Measurements from ENCODE around the gene DNM3.
A peak's percentile ranks its signal among the peaks of the same experiment; 100 is the strongest.

DNM3 gene

DNA sequence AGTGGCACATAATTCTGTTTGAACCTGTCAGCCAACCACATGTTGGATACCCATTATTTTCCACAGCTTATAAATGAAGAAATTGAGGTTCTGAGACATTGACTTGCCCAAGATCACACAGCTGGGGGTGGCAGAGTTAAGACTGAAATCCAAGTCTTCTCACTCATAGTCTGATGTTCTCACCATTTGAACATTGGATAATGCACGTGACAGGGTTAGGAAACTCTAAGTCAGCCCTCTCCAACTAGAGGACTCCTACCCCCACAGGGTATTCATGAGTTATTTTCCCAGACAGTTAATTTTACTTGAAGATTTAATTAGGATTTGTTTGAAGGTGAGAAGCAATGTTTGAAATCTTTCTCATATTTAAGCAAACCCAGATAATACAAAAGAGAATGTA is 541.1 kb downstream of the DNM3 start:
- H3K4me3 ChIP-seq (ENCODE audit: low read depth, low read length), result no peak overlapping the region

DNA sequence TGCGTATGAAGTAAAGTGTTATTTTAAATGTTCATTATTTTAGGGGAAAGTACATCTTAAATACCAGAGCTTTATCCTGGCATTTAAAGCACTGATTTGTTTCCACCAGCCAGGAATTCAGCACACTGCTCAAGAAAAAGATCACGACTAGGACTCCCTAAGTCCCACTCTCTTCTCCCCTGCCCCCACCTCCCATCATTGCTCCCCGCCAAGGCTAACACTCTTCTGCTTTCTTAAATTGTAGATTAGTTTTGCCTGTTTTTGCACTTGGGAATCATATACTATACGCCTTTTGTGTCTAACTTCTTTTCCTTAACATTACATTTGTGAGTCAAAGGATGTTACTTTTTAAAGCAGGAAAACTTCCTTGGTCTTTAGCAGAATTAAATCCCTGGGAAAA is 541.7 kb downstream of the DNM3 start:
- DNase-seq (ENCODE audit: low read depth), result no peak
- no peak overlapping the region for H3K4me3 ChIP-seq (ENCODE audit: low read depth, low read length)
- TF ChIP-seq, protein P1, sequence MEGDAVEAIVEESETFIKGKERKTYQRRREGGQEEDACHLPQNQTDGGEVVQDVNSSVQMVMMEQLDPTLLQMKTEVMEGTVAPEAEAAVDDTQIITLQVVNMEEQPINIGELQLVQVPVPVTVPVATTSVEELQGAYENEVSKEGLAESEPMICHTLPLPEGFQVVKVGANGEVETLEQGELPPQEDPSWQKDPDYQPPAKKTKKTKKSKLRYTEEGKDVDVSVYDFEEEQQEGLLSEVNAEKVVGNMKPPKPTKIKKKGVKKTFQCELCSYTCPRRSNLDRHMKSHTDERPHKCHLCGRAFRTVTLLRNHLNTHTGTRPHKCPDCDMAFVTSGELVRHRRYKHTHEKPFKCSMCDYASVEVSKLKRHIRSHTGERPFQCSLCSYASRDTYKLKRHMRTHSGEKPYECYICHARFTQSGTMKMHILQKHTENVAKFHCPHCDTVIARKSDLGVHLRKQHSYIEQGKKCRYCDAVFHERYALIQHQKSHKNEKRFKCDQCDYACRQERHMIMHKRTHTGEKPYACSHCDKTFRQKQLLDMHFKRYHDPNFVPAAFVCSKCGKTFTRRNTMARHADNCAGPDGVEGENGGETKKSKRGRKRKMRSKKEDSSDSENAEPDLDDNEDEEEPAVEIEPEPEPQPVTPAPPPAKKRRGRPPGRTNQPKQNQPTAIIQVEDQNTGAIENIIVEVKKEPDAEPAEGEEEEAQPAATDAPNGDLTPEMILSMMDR (IDR thresholded peaks at IDR 0.05; ENCODE audit: insufficient read depth, low read depth, low read length, missing control alignments), result no peak

More for the DNA sequence above, 541.1 kb downstream of the DNM3 start:
- DNase-seq (ENCODE audit: low read depth), result no peak
- TF ChIP-seq, protein P1 (IDR thresholded peaks at IDR 0.05; ENCODE audit: insufficient read depth, low read depth, low read length, missing control alignments), result no peak

DNA sequence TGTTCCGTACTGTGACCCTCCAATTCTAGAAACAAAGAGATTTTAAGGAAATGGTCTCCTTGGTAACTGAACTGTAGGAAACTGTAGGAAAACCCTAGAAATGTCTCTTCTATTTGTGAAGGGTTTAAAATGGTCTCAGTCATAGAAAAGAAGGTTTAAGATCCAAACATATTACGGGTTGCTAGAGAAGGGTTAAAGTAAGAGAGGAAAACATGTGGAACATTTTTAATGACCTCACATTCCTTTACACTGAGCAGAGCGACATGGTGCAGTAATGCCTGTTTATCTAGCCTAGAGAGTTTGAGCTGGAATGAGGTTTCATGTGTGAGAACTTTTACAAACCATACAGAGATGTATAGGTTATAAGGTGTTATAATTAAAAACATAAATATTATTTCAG is 542.2 kb downstream of the DNM3 start:
- TF ChIP-seq, protein P1 (IDR thresholded peaks at IDR 0.05; ENCODE audit: insufficient read depth, low read depth, low read length, missing control alignments), result no peak
- H3K4me3 ChIP-seq (ENCODE audit: low read depth, low read length), result no peak overlapping the region
- no peak for DNase-seq (ENCODE audit: low read depth)

DNA sequence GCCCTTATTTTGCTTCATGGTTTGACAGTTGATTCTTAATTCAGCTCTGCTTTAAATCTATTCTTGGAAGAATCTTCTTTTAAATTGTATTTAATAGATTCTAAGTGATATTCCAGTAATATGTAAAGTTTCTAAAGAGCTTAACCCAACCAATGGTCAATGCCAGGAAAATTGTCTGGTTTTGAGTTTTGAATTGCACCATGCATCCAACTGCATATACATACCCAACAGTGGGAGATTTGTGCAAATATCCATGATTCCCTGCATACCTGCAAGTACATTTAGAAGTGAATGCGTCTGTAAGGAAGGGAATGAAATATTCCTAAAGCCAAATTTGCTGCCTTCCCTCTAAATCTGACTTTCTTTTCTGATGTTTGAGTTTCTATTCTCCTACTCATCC is 543.4 kb downstream of the DNM3 start:
- TF ChIP-seq, protein P1 (IDR thresholded peaks at IDR 0.05; ENCODE audit: insufficient read depth, low read depth, low read length, missing control alignments), result no peak
- H3K4me3 ChIP-seq (ENCODE audit: low read depth, low read length), result no peak overlapping the region
- no peak for DNase-seq (ENCODE audit: low read depth)

DNA sequence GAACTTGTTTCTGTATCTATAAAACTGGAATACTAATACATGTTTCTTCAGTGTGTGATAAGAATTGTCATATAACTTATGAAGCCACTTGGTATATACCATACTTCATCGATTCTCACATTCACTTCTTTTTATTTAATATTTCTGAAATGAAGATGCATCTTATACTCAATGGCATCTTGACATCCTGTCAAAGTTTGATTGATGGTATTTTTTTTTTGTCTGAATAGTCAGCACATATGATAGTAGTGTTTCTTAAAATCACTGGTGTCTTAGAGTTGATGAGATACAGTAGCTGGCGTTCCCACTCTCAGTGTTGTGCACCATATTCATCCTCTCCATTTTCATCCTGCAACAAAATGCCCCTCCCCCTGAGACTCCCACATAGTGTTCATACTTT is 544.7 kb downstream of the DNM3 start:
- H3K4me3 ChIP-seq (ENCODE audit: low read depth, low read length), result no peak overlapping the region
- TF ChIP-seq, protein P1 (IDR thresholded peaks at IDR 0.05; ENCODE audit: insufficient read depth, low read depth, low read length, missing control alignments), result no peak
- no peak for DNase-seq (ENCODE audit: low read depth)

DNA sequence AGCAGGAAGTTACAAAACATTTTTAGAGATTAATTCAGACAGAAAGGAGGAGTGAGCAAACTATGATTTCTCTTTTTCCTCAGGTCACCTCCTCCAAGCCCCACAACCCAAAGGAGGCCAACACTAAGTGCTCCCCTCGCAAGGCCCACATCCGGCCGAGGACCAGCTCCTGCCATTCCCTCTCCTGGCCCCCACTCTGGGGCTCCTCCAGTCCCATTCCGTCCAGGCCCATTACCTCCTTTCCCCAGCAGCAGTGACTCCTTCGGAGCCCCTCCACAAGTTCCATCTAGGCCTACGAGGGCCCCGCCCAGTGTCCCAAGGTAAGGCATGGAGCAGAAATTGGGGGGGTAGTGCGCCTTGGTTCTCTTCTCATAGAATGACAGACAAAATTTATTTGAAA is 547.2 kb downstream of the DNM3 start:
- TF ChIP-seq, protein P1 (IDR thresholded peaks at IDR 0.05; ENCODE audit: insufficient read depth, low read depth, low read length, missing control alignments), result no peak
- no peak for DNase-seq (ENCODE audit: low read depth)
- no peak overlapping the region for H3K4me3 ChIP-seq (ENCODE audit: low read depth, low read length)

DNA sequence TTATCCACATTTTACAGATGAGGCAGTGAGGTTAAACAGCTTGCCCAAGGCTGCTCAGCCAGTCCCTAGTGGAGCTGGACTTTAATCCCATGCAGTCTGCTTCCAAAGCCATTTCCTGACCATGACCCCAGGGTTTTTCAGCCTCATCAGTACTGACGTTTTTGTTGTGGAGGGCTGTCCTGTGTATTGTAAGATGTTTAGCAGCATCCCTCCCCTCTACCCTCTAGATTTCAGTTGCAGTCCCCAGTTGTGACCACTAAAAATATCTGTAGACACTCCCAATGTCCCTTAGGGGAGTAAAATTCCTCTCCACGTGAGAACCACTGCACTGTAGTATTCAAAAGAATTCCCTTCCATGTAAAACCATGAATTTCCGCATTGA is 549.0 kb downstream of the DNM3 start:
- DNase-seq (ENCODE audit: low read depth), result peak; percentile 88
- no peak overlapping the region; the same call in 1 of the 2 replicates for H3K4me3 ChIP-seq (ENCODE audit: low read depth, low read length)
- TF ChIP-seq, protein P1 (IDR thresholded peaks at IDR 0.05; ENCODE audit: insufficient read depth, low read depth, low read length, missing control alignments), result no peak
